Activated CD8-positive, alpha-beta memory T cell treated with anti-CD3 and anti-CD28 coated beads, Interleukin-2, amount 50 U/mL, for 4 hours (primary cell): Measurements from ENCODE around the gene EFNA3.

Experiments
- DNase-seq: peaks from one replicate; pipeline ENCODE4 v3.0.0-alpha.2; 2020

EFNA3 gene

DNA sequence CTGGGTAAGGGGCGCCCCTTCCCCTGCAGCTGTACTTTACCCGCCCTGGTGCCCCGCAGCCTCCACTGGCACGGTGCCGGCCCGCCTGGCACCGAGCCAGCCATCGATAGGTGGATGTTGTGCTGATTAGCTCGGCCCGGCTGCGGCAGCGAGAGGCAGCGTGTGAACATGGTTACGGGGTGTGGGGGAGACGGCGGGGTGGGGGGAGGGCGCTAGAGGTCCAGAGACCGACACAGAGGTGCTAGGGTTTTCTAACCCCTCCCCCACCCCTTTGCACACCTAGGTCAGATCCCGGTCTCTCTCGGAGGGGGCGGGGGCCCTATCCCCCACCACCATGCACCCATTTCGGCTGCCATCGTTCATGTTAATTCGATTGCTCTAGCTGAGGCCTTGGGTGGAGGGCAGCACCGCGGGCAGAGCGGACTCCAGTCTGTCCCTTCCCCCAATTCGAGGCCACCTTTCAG lies 8.4 kb upstream of the EFNA3 start:
- no peak for DNase-seq

DNA sequence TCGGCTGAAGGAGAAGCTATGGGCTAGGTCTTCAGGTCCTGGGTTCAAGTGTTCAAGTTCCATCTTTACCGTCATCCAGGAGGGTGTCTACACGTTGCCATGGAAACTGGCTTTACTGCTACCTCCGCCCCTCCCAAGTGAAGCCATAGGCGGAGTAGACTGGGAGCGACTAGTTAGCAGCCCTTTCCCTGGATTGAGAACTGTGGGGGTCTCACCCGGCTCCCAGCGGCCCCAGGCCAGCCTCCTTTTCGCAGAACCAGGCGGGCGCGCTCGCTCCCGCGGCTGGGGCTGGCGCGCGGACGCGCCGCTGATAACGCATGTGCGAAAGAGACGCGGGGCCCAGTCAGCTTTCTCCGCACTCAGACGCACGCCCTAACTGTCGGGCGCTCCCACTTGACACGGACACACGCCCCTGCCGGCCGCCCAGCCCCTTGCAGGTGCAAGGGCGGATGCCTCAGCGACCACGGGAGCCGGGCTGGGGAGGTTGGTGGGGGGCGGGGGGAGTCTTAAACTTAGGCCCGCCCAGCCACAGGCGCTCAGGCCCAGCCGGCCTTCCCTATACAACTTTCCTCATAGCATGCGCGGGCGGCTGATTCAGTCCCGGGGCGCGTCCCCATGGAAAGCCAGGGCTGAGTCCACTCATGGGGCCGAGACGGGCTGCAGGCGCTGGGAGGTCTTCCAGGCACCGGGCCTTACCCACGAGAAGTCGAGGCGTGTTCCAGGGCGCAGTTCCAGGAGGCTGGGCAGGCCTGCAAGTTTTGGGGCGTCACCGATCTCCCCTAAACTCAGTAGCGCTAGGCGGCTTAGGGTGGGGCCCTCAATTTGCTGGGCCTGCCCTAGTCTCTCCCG lies 7.7 kb upstream of the EFNA3 start:
- DNase-seq = peak; percentile 70

DNA sequence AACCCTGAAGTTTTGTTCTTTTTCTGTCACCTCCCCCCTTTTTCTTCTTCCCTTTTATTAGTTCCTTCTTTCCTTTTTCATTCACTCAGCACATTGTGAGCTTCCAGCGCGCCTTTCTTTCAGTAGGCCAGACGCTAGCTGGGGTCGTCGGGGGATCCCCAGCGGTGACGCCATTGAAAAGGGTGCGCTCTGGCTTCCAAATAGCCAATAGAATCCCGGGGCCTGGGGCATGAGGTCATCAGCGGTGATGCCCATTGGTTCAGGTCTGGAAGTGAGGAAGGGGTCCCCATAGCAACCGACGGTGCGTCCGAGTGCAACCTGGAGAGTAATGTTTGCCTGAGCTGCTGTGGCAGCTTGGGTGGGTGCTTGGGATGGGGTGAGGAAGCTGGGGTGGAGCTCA lies 6.9 kb upstream of the EFNA3 start:
- no peak for DNase-seq

DNA sequence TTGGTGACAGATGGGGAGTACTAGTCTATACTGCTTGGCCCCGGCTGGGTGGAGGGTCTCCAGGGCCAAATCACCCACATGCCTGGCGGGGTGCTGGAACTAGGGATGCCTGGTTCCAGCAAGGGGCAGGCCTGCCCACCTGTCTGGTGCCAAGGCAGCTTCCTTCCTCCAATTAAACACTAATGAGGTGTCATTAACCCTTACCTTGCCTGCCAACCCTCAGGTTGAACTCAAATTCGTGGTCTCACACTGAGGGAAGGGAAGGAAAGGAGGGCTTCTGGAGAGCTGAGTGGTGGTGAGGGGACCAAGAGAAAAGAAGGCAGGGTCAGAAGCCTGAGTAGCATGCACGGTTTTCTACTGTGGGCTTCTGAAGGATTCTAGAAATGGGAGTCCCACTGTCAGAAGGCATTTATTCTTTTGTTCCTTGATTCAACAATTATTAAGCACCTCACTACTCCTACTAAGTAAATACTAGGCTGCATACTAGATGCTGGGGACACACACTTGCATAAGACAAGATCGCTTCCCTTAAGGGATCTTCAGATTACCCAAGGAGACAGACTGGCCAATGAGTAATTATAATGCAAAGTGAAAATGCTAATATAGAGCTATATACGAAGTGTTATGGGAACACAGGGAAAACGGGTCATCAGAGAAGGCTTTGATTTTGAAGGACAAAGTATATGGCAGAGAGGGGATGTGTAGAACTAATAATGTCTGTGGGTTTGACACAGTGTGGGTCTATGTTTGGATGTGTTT lies 5.9 kb upstream of the EFNA3 start:
- DNase-seq = no peak

DNA sequence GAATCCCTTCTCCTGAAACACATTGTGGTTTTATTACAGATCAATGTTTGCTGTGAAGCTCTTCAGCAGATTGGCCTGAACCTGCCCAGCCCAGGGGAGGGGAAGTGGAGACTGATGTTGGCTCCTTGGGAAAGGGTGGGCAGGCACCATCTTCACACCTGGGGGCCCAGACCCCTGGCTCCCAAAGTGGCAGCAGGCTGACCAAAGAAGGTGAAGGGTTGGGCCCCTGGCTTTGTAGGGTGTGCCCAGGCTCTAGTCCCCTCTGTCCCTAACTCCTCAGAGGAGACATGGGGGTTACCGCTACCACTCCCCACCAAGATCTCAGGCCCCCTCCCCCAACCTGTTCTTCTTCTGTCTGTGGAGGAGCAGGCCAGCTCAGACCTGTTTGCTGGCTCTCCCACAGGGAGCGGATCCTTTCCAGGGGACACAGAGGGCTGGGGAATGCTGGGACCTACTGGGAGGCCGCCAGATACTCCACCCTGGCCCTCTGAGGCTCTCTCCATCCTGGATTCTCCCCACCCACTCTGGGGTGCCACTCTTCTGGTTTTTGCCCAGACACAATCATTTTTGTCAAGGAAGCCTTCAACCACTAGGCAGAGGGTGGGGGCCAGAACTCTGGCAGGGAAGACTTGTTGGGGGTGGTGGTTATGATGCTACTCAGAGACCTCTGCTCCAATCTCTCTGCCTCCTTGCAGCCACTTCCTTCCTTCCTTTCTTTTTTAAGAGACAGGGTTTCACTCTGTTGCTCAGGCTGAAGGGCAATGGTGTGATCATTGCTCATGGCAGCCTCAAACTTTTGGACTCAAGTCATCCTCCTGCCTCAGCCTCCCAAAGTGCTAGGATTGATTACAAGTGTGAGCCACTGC lies 5.0 kb upstream of the EFNA3 start:
- no peak for DNase-seq

DNA sequence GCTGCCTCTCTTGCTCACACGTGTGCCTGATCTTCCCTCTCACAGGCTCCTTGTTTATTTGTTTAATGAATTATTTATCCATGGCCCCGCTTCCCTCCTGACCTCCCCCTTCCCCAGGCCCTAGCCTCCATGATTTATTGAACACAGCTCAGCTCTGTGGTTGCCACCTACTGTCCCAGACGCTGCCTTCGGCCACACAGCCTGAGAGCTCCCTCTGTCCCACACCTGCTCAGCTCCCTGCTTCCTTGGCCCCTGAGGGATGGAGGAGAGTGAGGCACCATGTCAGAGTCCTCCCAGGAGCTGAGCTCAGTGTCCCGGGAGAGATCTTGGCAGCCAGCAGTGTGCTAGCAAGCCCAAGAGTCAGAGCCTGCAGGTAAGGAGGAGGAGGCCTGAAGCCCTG lies 3.1 kb upstream of the EFNA3 start:
- DNase-seq = no peak

DNA sequence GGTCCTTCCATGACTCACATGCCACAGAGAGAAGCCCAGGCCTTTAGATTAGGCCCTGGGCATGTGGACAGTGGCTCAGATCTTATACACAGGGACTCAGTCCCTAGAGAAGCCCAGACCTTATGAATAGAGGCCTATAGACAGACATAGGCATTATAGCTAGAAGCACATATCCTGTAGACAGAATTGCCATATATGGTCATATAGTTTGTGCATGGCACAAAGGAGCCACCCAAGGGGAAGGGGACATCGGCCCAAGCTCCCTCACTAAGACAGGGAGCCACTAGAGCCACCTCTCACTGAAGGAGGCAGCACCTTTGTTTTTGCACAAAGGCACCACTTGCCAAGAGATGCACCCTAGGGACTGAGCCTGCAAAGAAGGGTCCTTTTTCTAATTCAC lies 2.3 kb upstream of the EFNA3 start:
- no peak for DNase-seq

DNA sequence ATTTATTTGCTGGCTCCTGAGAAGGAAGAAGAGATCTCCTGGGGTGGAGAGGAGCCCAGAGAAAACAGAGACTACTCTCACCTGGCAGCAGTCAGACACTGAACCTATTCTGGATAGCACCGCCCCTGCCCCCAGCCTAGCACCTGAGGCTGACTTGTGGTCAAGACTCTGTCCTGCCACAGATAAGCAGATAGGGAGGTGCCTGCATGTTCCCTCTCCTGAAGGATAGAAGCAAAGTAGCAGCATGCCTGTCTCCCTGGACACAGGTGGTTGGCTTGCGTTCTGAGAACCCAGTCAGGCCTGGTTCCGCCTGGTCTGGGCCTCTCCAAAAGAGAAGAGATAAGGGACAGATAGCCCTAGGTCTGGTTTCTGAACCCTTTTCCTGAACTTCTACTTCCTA lies 1.3 kb upstream of the EFNA3 start:
- no peak for DNase-seq

DNA sequence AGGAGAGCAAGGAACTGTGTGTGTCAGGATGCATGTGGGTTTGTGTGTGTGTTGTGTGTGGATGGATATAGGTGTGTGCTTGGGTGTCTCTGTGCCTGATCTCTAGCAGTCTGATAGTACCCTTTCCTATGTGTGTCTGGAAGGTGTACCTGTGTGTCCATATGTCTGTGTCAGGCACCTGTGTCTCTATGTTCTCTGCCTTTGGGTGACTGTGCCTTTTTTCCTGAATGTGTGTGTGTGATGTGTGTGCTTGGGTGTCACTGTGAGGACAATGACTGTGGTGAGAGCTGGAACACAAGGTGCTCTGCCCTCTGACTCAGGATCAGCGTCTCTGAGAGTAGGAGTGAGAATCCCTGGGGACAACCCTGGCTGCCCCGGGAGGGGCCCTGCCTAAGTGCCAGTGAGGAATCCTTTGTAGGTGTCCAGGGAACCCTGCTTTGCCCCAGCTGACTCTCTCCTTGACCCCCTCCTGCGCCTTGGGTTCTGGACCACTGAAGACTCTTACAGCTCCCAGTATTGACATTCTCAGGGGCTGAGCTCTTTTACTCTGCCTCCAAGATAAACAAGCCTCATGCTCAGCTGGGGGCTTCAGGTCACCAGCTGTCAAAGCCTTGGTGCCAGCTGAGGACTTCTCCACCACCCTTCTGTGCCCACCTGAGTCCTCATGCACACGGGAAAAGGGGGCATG lies 735 bp upstream of the EFNA3 start:
- DNase-seq = no peak

DNA sequence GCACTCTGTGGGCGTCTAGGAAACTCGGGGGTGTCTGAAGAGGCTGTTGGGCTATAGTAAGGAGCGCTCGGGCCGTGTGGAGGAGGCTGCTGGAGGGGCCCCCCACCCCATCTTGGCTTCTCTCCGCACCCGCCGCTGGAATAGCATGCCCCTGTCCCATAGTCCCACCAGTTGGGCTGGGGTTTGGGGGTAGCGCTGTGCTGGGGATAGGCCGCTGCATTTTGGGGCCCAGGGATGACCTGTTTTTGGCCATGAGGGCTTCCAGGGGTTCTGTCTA lies 511 bp downstream of the EFNA3 start:
- DNase-seq = no peak

DNA sequence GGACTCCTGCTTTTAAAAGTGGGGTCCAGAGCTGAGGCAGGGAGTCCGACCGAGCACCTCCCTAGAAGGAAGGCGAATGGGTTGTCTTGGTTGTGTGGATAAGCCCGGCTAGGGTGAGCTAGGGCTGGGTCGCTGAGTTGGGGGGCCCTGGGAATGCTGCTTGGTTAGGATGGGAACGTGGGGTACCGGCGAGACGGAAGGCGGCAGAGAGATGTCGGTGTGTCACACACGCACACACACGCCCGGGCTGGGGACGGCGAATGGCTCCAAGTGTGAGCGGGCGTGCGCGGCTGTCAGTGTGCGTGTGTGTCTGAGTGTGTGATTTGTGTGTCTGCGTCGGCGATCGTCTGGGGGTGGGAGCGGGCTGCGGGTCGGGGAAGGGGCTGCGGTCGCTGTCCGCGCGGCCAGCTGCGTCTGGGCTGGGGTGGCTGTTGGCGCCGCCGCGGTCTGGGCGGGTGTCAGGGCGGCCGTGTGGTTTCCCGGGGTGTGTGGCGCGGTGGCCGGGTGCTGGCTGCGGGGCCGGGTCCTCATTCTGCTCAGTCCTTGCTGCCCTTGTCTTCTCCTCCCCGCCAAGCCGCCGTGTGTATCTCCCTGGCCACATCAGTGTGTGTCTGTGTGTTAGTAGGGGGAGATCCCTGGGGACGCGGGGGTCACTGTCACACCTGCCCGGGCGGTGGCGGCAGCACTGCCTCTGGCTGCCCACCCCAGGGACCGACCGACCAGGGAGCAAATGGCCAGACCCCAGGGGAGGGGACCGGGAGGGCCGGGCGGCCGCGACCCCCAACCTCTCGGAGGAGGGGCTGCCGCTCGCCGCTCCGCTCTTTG lies 1.1 kb downstream of the EFNA3 start:
- DNase-seq = peak; percentile 35

DNA sequence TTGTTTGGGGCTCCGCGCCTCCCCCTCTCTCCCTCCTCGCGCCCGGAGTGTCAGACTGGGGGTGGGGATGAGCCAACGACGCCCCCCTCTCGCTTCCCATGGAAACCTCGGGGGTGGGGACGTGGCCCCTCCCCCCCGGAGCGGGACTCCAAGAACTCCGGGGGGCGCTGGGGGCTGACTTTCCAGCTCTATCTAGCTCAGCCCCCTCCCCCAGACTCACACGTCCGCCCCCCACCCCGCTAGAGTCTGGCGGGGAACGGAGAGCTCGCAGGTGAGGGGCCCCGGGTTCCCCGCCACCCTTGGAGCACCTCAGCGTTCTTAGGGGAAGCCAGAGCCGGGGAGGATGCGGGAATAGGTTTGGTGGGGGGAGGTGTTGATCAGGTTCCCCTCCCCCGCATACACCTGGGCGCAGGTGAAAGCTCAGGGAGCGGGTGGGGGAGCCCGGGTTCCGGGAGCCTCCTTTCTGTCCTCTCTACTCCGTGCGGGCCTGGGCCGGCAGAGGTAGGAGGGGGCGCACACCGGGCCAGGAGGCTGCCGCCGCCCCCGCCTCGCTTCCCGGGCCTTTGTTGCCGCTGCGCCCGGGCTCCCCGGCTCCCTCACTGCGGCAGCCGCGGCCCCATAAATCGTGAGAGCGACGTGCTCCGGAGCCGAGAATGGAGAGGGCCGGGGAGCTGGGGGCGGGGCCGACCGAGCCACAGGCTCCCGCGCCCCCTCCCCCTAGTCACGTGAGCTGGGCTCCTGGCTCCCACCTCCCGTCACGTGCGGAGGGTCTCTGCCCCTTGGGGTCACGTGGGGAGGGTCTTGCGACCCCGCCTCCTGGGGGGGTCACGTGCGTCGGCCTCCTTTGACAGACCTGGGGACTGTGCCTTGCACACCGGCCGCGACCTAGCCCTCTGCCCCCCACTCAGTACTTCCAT lies 1.9 kb downstream of the EFNA3 start:
- peak; percentile 43 for DNase-seq

DNA sequence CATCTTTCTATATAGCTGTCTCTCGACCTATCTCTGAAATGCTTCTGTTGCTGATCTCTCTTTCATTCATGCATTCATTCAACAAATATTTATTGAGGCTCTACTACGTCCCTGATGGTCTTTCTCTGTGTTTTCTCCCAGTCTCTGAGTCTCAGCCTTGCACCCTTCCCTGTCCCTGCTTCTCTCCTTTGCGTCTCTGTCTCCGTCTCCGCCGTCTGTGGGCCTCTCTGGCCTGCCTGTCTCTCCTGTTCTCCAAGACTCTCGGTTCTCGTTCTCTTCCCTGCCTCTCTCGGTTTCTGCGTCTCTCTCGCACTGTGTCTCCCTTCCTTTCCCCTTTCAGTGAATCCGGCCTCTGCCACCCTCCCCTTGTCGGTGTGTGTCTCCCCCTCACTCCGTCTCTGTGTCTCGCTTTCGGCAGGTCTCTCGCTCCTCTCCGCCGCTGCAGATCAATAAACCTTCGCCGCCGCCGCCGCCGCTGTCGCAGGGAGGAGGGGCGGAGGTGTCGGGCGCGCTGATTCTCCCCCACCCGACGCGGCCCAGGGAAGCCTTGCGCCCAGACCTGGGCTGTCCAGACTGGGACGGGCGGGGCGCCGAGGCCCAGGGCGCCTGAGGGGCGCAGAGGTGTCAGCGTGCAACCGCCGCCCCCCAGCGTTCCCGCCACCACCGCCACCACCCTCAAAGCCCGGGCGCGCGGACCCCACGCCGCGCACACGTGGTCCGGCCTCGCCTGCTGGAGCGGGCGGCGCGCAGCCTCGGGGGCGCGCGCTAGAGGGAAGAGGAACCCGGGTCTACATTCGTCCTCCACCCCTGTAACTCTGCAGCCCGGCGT lies 3.0 kb downstream of the EFNA3 start:
- DNase-seq = peak; percentile 35

DNA sequence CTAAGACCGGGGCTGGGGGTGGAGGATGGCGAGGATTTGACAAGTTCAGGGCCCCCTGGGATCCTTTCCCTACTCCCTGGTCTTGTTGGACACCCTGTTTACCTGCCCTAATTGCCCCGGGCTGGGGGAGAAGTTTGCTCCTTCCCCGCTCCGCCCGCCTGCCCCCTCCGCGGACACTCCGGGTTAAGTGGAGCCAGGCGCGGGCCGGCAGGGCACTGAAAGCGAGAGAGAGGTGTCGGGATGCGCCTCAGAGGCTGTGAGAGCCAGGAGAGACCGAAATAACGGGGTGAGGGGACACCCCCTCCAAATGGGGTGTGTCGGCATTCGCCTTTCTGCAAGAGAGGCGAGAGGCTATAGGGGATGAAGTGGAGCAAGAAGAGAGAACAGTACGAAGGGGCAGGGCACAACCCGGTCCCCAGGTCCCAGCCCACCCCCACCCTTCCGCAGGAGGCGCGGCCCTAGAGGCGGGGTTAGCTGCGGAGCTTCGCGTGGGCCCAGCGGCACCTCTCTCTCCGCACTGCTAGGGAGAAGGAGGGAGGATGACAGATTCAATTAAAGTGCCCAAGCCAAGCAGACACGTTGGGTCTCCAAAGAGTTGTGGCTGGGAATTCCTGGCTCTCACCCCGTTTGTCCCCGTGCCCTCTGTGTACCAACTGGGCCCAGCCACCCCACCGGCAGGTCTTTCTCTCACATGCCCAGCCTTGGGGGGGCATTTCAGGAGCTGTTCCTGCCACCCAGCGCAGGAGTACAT lies 3.8 kb downstream of the EFNA3 start:
- peak; percentile 47 for DNase-seq

DNA sequence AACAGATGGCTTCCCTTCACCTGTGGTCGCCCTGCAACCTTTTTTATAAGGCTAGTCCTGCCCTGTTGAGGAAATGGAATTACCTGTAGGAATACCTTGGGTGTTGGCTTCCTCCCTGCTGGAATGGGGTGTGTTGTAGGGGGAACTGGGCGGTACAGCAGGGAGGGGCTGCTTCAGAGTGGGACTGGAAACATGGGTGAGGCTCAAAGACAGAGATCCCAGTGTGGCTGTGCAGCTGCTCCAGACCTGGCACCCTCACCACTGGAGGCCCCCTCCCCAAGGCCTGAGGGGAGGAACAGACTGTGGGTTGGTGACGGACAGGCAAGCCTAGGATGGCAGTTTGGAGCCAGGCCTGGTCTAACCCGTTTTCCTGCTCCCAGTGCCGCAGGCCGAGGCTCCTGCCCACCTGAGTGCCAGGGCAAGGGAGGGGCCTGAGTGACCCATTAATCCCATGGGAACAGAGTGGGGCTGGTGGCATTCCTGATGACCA lies 4.5 kb downstream of the EFNA3 start:
- no peak for DNase-seq

DNA sequence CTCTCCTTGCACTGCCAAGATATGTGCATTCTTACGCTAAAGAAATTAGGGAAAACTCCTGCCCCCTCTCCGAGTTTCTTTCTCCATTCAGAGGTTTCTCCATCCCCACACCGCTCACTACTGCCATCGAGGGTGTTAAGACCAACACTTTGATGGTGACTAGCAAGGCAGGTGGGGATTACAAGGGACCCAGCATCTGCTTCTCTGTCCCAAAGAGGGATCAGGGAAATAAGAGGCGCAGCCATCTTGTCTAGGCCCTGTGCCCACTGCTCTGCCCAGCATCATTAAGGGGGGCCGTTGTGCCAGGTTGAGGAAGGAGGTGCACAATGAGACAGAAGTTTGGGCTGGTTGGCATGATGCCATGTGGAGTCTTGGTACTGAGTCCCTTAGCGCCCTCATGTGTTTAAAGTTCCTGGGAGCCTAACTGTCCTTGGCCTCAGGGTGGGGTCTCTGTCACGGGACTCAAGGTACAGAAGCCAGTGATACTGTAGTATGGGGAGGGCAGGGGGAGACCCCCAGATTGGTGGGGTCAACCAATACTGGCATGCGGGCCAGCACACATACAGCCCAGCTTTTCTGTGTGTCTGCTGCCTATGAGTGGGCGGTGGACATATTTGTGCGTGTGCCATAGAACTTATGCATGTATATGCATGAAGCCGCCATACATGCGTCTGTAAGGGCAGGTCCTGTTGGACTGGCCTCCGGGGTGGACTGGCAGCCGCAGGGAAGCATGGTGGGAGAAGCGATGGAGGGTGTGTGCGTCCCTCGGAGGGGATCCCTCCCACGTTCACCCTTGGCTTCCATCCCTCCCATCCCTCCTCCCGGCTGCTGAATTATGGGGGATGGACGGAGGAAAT lies 5.5 kb downstream of the EFNA3 start:
- no peak for DNase-seq

DNA sequence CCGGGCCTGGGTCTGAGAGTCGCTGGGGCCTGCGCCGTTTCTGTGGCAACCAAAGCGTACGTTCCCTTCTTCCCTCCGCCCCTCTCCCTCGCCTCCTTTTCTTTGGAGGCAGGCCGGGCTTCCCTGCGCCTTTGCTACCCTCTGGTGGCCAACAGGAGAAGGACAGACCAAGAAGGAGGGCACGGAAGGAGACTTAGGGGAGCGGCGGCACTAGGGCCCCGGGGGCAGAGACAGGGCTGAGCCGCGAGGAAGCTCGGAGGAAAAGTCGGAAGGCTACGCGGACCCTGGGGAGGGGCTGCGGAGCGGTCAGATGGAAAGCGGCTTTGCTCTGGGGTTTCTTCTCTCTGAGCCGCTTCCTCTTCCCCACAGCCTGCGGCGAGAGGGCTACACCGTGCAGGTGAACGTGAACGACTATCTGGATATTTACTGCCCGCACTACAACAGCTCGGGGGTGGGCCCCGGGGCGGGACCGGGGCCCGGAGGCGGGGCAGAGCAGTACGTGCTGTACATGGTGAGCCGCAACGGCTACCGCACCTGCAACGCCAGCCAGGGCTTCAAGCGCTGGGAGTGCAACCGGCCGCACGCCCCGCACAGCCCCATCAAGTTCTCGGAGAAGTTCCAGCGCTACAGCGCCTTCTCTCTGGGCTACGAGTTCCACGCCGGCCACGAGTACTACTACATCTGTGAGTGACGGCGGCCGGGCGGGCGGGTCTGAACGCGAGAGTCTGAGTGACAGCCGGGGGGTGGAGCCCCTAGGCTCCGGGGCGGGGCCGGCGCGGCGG lies 6.3 kb downstream of the EFNA3 start:
- DNase-seq = peak; percentile 90
